NB4 (cell line): ENCODE results near the gene PCLO.

ENCODE experiments used
- POLR2A ChIP-seq: IDR thresholded peaks from 2 replicates; pipeline ENCODE4 v1.6.1; 2011; ENCODE audit warnings: mild to moderate bottlenecking; ENCODE audit not compliant: insufficient read length; ENCODE audit errors: extremely low read depth
- TF ChIP-seq, protein P1 (sequence below): IDR thresholded peaks from one replicate; pipeline ENCODE4 v1.5.1; 2012; ENCODE audit warnings: low read depth, low read length

DNA sequence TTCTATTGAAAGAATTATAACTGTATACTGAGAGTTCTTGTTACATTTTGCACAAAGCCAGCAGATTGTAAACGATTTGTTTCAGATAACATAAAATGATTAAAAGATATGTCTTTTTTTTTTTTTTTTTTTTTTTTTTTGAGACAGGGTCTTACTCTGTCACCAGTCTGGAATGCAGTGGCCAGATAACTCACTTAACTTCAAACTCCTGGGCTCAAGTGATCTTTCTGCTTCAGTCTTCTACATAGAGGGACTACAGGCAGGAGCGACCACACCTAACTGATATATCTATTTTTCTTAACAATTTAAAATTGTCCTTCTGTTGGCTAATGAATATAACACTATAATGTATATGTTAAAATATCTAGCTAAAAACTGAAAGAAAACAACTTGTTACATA lies 401.9 kb downstream of the PCLO start:
- no peak for TF ChIP-seq POLR2A
- TF ChIP-seq, protein P1, sequence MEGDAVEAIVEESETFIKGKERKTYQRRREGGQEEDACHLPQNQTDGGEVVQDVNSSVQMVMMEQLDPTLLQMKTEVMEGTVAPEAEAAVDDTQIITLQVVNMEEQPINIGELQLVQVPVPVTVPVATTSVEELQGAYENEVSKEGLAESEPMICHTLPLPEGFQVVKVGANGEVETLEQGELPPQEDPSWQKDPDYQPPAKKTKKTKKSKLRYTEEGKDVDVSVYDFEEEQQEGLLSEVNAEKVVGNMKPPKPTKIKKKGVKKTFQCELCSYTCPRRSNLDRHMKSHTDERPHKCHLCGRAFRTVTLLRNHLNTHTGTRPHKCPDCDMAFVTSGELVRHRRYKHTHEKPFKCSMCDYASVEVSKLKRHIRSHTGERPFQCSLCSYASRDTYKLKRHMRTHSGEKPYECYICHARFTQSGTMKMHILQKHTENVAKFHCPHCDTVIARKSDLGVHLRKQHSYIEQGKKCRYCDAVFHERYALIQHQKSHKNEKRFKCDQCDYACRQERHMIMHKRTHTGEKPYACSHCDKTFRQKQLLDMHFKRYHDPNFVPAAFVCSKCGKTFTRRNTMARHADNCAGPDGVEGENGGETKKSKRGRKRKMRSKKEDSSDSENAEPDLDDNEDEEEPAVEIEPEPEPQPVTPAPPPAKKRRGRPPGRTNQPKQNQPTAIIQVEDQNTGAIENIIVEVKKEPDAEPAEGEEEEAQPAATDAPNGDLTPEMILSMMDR, result no peak
